T-helper 1 cell treated with Interleukin-12 subunit alpha and Interleukin-12 subunit beta and Interleukin-4 antibody, amounts not matched to agents 30 ng/mL and 1 ng/mL, for 36 hours (primary cell): Measurements from ENCODE around the gene GDPD4. TPM values are rescaled to one million over a fixed set of nuclear protein-coding genes. Genes with fewer than 3 reads are reported as not detected.

Experiments
- intact Hi-C: fragments of 100-400 bp; cut with micrococcal nuclease; formaldehyde crosslinking; loops from one replicate; pipeline ENCODE4 v1.15.1; 2024
- total RNA-seq: library from RNA; stranded (reverse); gene quantifications from 2 replicates; pipeline ENCODE4 v1.2.3, GENCODE V29; 2022

Gene GDPD4
- total RNA-seq, 1 donor from 2014 or later = not detected

DNA sequence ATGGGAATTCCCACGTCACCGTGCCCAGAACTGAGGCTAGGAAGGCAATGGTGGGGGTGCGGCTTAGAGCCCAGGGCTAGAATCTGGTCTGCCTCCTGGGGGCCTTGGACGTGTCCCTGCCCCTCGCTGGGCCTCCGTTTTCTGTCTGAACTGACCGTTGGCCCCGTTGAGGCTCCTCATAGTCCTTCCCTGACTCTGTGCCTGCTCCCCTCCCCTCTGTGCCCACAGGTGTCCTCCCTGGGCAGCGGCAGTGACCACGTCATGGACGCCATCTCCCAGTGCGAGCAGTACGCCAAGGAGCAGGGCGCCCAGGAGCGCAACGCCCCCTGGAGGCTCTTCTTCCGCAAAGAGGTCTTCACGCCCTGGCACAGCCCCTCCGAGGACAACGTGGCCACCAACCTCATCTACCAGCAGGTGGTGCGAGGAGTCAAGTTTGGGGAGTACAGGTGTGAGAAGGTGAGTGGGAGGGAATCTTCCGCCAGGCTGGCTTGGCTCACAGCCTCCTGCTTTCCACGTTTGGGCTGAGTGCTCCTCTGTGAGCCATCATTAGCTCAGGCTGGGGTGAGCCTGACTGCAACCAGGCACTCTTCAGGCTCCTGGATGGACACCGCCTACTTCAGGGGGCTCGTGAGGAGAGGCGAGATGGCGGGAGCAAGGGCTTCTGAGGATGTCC, 109.5 kb downstream of the GDPD4 start:
- intact Hi-C loops = loop anchor here (1.0 kb wide), 2 partner anchors 356 to 427 kb away; no protein-coding TSS in a partner anchor

DNA sequence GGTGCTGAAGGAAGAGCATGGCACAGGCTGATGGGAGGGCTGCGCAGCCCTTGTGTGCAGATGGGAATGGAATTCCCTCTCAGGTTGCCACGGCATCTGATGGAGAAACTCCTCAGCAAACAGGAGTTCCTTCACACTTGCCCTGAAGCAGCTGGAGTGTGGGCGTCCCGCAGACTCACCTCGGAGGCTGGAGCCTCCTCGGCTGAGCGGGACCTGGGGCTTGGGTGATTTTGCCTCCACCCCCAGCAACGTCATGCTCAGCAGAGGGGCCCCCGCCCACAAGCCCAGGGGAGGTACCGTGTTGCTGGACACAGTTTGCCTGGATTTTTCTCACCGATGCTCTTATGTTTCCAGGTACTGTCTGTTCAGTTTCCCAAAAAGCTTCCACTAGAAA, 110.1 kb downstream of the GDPD4 start:
- intact Hi-C loops = no loop called here

DNA sequence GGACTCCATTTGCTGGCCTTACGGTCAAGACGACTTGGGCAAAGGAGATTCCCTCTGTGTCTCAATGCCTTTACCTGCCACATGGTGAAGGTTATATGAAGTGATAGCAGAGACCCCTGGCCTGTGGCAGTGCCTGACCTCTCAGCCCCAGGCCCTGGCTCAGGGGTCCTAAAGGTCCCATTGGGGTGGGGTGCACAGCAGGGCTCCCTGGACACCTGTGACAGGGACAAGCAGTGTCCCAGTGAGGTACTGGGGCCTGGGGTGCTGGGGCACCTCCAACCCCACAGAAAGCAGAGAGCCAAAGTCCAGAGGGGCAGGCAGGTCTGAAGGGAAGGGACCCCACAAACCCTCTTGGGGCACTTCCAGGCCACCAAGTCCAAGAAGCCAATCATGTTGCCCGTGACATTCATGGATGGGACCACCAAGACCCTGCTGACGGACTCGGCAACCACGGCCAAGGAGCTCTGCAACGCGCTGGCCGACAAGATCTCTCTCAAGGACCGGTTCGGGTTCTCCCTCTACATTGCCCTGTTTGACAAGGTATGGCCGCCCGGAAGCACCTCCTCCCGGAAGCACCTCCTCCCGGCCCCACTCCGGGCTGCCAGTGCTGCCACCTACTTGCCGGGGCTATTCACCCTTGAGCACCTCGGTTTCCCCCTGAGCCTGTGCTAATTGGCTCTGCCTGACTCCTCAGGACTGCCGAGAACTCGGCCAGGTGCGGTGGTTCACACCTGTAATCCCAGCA, 111.0 kb downstream of the GDPD4 start:
- intact Hi-C loops = no loop called here

DNA sequence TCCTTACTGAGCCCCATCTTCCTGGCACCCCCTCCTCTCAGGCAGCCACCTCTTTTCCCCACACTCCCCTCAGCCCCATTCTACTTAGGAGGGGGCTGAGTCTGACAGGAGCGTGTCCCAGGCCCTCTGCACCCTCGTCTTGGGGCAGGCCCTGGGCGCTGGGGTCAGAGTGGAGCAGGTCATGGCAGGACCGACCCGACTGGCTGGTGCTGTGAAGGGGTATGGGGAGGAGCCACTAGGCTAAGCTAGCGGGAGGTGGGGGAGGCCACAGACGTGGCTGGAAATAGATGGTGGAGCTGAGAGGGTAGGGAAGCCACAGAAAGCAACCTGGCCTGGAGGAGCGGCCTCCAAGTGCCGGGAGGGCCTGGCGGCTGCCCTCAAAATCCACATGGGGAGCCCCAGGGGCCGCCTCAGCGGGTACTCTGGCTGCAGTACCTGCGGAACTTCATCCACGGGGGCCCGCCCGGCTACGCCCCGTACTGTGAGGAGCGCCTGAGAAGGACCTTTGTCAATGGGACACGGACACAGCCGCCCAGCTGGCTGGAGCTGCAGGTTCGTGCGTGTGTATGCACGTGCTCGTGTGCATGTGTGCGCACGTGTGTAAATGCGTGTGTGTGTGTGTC, 111.8 kb downstream of the GDPD4 start:
- intact Hi-C loops = loop anchor here (5.0 to 10.0 kb wide), 2 partner anchors 37 to 465 kb away; no protein-coding TSS in a partner anchor

DNA sequence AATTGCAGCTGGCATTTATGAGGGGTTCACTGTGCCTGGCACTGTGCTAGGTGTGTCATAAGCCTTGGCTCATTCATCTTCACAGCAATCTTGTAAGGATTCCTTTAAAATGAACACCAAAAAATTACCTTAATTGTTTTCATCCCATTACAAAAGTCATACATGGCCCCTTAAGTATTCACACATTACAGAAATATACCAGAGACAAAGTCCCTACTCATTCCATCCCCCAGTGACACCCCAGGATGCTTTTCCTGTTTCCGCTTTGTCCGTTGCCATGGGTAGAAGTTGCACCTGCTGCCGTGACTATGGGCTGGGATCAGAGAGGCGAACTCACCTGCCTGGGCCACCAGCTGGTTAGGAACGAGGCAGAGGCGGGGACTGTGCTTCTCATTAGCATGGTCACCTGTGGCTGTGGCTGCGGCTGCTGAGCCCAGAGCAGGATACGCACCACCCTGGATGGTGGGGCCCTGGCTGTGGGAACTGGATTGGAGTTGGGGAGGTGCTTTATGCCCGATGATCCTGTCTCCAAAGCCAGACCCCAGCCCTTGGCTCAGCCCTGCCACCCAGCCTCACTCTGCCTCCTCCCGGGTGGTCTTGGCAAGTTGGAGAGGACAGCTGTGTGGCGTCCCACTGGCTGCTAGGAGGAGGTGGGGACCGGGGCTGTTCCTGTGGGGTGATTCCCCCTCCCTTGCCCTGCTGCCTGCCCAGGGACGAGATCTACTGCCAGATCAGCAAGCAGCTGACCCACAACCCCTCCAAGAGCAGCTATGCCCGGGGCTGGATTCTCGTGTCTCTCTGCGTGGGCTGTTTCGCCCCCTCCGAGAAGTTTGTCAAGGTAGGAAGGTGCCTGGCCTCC, 112.6 kb downstream of the GDPD4 start:
- intact Hi-C loops = loop anchor here (1.0 to 10.0 kb wide), 5 partner anchors 37 to 464 kb away; no protein-coding TSS in a partner anchor

DNA sequence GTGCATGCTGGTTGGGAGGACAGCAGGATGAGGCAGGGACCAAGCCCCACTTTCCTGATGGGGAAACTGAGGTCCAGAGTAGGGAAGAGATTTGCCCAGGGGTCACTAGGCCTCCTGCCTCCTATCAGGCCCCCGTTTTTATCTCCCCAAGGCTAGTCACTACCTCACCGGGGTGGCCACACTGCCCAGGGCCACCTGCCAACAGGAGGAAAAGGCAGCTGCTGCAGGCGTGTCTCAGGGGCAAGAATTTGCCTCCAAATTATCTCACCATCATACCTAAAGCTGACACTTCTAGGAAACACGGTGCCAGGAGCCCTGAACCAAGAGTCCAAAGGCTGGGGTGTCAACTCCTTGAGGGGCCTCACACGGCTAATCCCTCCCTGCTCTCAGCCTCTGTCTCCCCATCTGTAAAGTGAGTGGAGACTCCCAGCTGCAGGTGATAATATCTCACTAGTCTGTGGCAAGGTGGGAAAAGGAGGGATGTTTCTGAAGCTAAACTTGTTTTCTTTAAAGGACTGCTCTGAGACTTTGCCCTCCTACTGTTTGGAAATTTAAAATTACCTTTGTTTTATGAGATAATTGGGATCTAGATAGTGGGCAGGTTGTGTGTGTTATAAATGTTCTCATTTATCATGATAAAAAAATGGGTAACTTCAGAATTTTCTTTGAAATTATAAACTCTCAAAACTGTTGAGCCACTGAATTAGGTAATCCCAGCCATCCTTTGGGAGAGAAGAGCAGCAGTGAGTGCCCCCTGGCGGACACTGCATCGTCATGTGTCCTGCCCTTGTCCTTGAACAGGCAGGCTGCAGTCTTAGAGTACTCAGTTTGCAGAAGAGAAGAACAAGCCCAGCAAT, 113.5 kb downstream of the GDPD4 start:
- intact Hi-C loops = loop anchor here (1.0 to 10.0 kb wide), 5 partner anchors 36 to 463 kb away; no protein-coding TSS in a partner anchor

DNA sequence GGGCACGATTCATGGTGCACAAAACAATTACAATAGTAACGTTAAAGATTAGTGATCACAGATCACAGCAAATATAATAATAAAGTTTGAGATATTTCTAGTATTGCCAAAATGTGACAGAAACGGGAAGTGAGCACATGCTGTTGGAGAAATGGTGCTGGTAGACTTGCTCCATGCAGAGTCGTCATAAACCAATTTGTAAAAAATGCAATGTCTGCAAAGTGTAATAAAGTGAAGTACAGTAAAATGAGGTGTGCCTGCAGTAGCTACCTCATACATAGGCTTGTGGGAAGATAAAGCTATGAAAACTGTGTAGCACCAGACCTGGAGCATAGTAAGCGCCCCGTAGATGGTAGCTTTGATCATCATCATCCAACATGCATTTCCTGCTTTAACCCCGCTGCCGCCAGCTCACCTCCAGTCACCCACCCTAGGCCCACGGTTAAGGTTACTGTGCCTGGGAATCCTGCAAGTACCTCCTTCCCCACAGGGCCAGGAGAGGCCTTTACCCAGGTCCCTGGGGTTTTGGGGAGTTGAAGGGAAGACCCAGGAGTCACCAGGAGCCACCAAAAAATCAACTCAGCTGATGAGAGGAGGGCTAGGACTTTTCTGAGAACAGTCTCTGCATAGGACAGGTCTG, 114.3 kb downstream of the GDPD4 start:
- intact Hi-C loops = loop anchor here (5.0 to 10.0 kb wide), 2 partner anchors 35 to 462 kb away; no protein-coding TSS in a partner anchor

DNA sequence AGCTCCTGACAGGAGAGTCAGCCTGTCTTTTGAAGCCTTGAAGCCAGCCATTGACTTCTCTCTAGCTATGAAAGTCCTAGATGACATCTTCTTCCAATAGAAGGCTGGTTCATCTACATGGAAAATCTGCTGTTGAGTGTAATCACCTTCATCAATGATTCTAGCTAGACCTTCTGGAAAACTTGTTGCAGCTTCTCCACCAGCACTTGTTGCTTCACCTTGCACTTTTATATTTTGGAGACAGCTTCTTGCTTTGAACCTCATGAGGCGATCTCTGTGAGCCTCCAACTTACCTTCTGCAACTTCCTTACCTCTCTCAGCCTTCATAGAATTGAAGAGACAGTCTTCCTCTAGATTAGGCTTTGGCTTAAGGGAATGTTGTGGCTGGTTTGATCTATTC, 115.2 kb downstream of the GDPD4 start:
- intact Hi-C loops = loop anchor here (5.0 to 10.0 kb wide), 2 partner anchors 34 to 462 kb away; no protein-coding TSS in a partner anchor

DNA sequence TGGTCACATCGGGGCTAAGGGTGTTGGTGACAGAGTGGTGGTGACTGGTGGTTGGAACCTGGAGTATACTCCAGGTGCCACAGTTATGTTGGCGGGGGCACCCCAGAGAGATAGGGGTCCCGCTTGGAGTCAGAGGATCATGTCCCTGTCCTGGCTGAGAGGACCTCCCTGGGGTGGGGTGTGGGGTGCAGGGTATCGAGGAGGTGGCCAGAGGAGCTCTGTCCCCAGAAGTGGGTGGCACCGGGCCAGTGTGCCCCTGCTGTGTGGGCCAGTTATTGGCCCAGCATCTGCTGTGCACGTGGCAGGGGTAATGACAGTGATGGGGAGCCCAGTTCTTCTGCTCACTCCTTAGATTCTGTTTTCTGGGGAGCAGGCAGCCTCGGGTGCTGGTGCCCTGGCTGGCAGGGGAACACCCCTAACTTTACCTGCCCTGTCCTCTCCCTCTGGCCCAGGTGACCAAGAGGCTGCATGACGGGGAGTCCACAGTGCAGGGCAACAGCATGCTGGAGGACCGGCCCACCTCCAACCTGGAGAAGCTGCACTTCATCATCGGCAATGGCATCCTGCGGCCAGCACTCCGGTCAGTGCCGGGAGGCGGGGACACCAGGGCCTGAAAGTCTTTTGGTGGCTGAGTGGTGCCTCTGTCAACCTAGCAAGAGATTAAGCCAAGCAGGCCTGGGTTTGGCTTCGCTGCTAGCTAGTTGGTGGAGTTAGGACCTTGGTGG, 117.2 kb downstream of the GDPD4 start:
- intact Hi-C loops = loop anchor here (10.0 kb wide), 1 partner anchor 459 kb away; no protein-coding TSS in a partner anchor

DNA sequence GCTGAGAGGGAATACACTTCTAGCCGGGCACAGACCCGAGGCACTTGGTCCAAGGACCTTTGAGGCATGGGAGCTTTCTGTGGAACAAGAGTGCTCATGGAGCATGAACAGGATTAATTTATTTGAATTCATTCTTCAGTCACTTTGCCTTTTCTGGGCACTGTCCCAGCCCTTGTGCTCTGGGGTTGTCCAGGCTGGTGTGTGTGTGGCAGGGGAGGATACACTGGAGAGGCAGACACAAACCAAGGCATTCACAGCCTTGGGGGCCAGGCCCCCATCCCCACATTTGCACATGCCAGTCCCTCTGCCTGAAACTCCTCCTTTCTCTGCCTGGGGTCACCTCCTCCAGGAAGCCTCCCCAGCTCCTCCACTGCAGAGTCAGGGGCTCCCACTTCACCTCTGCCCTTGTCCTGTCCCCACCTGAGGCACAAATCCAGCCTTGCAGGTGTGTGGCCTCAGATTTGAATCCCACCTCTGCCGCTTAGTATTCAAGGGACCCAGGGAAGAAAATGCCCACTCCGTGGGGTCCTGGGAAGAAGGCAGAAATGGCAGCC, 118.0 kb downstream of the GDPD4 start:
- intact Hi-C loops = loop anchor here (10.0 kb wide), 1 partner anchor 459 kb away; no protein-coding TSS in a partner anchor

DNA sequence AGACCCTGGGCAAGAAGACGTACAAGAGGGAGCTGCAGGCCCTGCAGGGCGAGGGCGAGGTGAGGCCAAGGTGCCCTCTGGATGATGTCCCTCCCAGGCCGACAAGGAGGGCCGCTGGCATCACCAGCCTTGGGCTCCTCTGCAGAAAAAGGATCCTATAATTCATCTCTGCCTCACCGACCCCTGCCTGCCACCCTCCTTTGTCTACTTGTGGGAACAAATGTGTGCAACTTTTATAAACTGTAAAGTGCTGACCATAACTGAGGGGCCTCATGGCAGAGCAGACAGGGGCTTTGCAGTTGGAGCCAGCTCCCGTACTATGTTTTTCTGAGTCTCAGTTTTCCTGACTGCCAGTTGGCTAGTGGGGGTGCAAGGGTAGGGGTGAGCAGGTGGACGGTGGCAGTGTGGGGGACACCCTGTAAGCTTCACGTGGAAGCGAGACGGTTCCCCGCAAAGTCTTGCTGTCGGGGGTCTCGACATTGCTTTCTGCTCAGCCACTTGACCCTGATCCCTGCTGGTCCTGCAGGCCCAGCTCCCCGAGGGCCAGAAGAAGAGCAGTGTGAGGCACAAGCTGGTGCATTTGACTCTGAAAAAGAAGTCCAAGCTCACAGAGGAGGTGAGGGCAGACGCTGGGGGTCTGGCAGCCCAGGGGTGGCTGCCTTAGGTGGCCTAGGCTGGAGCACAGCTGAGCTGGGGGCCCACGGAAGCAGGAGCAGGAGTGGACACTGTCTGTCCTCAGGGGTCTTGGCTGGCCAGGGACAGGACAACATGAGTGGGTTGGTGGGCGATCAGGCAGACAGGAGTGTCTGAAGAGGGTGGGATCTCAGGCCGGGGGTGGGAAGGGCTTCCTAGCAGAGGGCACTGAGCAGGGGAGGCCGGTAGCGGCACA, 118.7 kb downstream of the GDPD4 start:
- intact Hi-C loops = loop anchor here (10.0 kb wide), 1 partner anchor 458 kb away; no protein-coding TSS in a partner anchor

DNA sequence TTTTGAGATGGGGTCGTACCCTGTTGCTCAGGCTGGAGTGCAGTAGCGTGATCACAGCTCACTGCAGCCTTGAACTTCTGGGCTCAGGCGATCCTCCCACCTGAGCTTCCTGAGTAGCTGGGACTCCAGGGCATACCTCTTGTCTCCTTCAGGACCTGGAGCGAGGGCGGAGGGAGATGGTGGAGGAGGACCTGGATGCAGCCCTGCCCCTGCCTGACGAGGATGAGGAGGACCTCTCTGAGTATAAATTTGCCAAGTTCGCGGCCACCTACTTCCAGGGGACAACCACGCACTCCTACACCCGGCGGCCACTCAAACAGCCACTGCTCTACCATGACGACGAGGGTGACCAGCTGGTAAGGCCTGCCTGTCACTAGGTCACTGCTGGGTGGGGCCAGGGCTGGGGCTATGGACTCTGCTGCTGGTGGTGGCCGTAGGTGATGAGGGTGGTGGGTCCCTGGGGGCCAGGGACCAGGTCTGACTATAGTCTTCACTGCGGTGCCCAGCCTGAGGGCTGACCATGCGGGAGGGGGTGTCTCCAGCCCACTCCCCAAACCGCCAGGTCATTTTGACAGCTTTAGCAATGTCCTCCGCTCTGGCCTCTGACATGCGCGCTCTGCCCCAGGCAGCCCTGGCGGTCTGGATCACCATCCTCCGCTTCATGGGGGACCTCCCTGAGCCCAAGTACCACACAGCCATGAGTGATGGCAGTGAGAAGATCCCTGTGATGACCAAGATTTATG, 119.5 kb downstream of the GDPD4 start:
- intact Hi-C loops = loop anchor here (10.0 kb wide), 1 partner anchor 457 kb away; no protein-coding TSS in a partner anchor

DNA sequence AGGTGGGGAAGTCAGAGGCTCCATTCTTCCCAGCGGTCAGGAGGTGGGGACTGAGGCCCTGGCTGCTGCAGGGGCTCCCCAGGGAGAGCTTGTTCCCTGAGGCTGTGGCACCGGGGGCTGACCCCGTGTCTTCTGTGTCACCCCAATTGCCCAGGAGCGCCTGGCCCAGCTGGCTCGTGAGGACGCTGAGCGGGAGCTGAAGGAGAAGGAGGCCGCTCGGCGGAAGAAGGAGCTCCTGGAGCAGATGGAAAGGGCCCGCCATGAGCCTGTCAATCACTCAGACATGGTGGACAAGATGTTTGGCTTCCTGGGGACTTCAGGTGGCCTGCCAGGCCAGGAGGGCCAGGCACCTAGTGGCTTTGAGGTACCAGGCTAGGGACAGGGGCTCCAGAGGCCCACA, 120.3 kb downstream of the GDPD4 start:
- intact Hi-C loops = loop anchor here (10.0 kb wide), 1 partner anchor 456 kb away; no protein-coding TSS in a partner anchor

DNA sequence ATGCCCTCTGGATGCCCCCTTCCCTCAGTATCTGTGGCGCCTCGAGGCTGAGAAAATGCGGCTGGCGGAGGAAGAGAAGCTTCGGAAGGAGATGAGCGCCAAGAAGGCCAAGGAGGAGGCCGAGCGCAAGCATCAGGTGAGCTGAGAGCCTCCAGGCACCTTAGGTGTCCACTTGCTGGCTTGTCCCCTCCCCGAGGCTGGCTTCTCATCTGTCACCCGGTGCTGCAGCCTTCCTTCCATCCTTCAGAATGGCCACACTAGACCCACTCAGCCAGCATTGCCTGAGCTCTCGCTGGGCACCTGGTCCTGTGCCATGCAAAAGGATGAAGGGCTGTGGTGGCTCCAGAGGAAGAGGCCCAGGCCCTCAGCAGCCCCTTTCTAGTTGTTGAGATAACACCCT, 121.1 kb downstream of the GDPD4 start:
- intact Hi-C loops = loop anchor here (10.0 kb wide), 1 partner anchor 456 kb away; no protein-coding TSS in a partner anchor

DNA sequence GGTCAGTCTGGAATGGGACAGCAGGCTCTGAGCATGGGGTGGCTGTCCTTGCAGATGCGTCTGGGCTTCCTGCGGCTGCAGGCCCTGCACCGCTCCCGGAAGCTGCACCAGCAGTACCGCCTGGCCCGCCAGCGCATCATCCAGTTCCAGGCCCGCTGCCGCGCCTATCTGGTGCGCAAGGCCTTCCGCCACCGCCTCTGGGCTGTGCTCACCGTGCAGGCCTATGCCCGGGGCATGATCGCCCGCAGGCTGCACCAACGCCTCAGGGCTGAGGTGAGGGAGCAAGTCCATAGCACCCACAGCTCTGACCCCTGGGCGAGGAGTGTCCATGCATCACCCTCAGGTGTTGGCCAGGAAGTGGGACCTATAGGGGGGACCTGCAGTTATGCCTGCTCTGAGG, 121.8 kb downstream of the GDPD4 start:
- intact Hi-C loops = loop anchor here (10.0 kb wide), 1 partner anchor 455 kb away; no protein-coding TSS in a partner anchor

DNA sequence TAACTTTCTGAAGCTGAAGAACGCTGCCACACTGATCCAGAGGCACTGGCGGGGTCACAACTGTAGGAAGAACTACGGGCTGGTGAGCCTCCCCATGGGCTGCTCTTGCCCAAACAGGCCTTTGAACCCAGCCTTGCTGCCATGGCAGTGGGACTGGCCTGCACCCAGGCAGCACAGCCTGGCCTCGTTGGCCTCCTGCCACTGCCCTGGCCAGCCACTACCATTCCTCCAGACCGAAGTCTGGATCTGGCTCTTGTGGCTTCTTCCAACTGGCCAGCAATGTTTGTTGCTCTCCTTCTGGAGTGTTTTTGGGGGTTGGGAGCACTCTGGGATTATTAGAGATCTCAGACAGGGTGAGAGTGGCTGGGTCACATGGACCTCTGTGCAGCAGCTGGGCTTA, 122.4 kb downstream of the GDPD4 start:
- intact Hi-C loops = no loop called here
